HEK293T (cell line): Measurements from ENCODE around the gene NCS1.

Experiments
- FOXM1 ChIP-seq: fragments of 450-650 bp; IDR thresholded peaks from 2 replicates; pipeline ENCODE4 v1.6.1; 2017; ENCODE audit warnings: mild to moderate bottlenecking, borderline replicate concordance
- L3MBTL2 ChIP-seq: fragments of 450-650 bp; conservative IDR thresholded peaks from 2 replicates; pipeline ENCODE4 v1.6.1; 2016; ENCODE audit warnings: mild to moderate bottlenecking
- SP1 ChIP-seq: fragments of 450-650 bp; IDR thresholded peaks from 2 replicates; pipeline ENCODE4 v1.6.1; 2017

DNA sequence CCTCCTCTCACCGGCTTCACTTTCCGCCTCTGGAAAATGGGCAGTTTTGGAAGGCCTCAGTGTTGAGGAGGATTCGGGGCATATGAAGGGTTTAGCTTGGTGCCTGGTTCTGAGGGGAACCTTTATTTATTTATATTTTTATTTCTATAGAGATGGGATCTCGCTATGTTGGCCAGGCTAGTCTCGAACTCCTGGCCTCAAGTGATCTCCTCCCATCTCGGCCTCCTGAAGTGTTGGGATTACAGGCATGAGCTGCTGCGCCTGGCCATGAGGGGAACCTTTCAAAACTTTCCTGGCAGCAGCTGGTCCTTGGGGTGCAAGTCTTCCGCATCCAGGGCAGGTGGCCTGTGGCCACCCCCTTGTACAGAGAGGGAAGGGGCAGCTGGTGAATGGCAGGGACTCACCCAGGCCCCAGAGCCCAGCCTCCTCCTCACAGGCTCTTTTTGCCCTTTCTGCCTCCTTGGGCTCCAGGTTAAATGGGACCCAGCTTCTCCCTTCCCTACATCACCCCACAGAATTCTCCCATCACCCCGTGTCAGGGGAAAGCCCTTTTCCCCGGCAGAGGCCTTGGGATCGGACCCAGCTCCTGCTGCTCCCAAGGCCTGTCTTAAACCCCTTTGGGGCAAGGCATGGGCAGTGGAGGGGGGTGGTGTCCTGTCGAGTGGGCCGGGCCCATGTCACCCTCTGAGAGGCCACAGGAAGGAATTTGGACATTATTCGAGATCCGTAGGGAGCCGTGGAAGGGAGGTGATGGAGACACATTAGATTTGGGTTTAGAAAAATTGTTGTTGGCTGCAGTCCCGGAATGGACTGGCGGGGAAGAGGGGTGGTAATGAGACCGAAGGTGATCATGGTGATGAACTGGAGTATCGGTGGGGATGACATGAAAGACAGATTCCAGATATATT is 5.9 kb downstream of the NCS1 start:
- TF ChIP-seq SP1 (no peak), L3MBTL2 (no peak), FOXM1 (no peak)
